Measurements from ENCODE around the gene RFK. TPM values are rescaled to one million over a fixed set of nuclear protein-coding genes. Genes with fewer than 3 reads are reported as not detected.
"Not testable (repeated sequence)": the region's sequence is repeated elsewhere in the genome, so short reads cannot be mapped to it uniquely, and the experiment has no call there.

The RFK gene
- total RNA-seq, 1 experiment from 2014 or later, result 12.0 TPM

DNA sequence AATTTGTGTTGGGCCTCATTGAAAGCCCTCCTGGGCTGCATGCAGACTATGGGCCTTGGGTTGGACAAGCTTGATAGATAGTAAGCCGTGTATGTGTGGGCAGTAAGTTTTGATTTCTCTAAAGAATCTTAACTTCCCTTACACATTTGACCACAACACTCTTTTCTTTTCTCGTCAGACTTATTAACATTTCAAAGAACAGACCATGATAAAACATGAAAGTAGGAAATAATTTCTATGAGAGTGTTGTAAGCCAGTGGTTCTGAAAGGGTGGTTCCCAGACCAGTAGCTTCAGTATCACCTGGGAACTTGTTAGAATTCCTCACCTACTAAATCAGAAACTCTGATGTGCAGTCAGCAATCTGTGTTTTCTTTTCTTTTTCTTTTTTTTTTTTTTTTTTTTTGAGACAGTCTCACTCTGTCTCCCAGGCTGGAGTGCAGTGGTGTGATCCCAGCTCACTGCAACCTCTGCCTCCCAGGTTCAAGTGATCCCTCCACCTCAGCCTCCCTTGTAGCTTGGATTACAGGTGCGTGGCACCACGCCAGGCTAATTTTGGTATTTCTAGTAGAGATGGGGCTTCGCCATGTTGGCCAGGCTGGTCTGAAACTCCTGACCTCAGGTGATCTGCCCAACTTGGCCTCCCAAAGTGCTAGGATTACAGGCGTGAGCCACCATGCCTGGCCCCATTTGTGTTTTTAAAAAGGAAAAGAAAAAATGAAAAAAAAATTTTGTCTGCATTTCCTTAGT, 44.8 kb upstream of the RFK start:
- Histone ChIP-seq H4K20me1 (ENCODE audit: control insufficient read depth, insufficient read depth, insufficient read length) (no peaks in the 10 kb centered on the region), H2BK5ac (ENCODE audit: insufficient read length, low read length) (no peak overlapping the region), H4K5ac (ENCODE audit: insufficient read length, low read depth, low read length) (no peak overlapping the region), H3K4me1 (ENCODE audit: insufficient read depth, low read length) (no peaks in the 10 kb centered on the region), H2AFZ (ENCODE audit: low read length) (no peak overlapping the region), H2AK5ac (ENCODE audit: insufficient read length, low read length) (no peak overlapping the region), H3K9me3 (ENCODE audit: control insufficient read depth, low read depth, low read length) (peaks cover 5% of the 10 kb centered on the region), H2BK120ac (ENCODE audit: low read depth, low read length, poor library complexity, severe bottlenecking) (no peak overlapping the region), H3K23me2 (ENCODE audit: insufficient read length, low read depth, low read length, poor library complexity, severe bottlenecking) (no peaks in the 10 kb centered on the region), H4K91ac (ENCODE audit: insufficient read length, low read depth, low read length) (no peak overlapping the region), H3T11ph (ENCODE audit: low read length) (no peak overlapping the region), H2BK20ac (ENCODE audit: low read depth, low read length, poor library complexity, severe bottlenecking) (no peak overlapping the region), H3K9ac (ENCODE audit: extremely low read depth, insufficient read length, low read length) (no peak overlapping the region), H2BK15ac (ENCODE audit: low read depth, low read length) (no peak overlapping the region), H3K79me1 (ENCODE audit: insufficient read depth, low read depth, low read length, poor library complexity, severe bottlenecking) (no peaks in the 10 kb centered on the region), H3K18ac (ENCODE audit: insufficient read length, low read depth, low read length) (no peak overlapping the region), H3K4me2 (ENCODE audit: insufficient read depth, insufficient read length, low read length) (no peak overlapping the region), H3K79me2 (ENCODE audit: insufficient read depth, low read length) (no peaks in the 10 kb centered on the region), H3K4ac (ENCODE audit: low read depth, low read length) (no peak overlapping the region), H3K27me3 (ENCODE audit: insufficient read depth, low read length) (no peaks in the 10 kb centered on the region), H4K8ac (replicated peaks; ENCODE audit: insufficient read length, low read depth, low read length) (no peak overlapping the region), H3K56ac (ENCODE audit: insufficient read length, low read depth, low read length) (no peak overlapping the region), H3K27ac (ENCODE audit: insufficient read length, low read depth, low read length) (no peak overlapping the region), H2BK12ac (ENCODE audit: insufficient read length, low read depth, low read length) (no peak overlapping the region), H3K23ac (ENCODE audit: insufficient read length, low read depth, low read length) (no peak overlapping the region), H3K14ac (ENCODE audit: insufficient read depth, low read length) (no peak overlapping the region)
- H3K9me3 Mint-ChIP-seq, result peaks cover 16 to 19% of the 10 kb centered on the region in 2 experiments
- no peak for DNase-seq
- TF ChIP-seq CTCF (conservative IDR thresholded peaks at IDR 0.05), result no peak
- 0 out of 2 replicates have a peak, but pooled peaks cover 2% of the 10 kb centered on the region for H3K27me3 Mint-ChIP-seq (ENCODE audit: low read depth)
- peaks cover 2% of the 10 kb centered on the region in 2 experiments; a peak in 2 of 4 replicates for H3K4me1 Mint-ChIP-seq
- H3K4me3 Mint-ChIP-seq, result no peak overlapping the region
- no CpG with 5 or more reads among the region's 6 CpGs for WGBS (ENCODE audit: extremely low coverage, insufficient read length, low lambda C conversion rate)
- no peak overlapping the region for H3K27ac Mint-ChIP-seq
- H3K36me3 Mint-ChIP-seq (ENCODE audit: insufficient read depth in 1 of 3, low read depth in 3 of 3), result peaks cover 2 to 14% (median 10%) of the 10 kb centered on the region in 3 experiments; a peak in 6 of 7 replicates

- H3K4me2 ChIP-seq (ENCODE audit: insufficient read depth, insufficient read length, low read length); H3K27ac ChIP-seq (ENCODE audit: insufficient read length, low read depth, low read length); H3K9me3 Mint-ChIP-seq; H2BK120ac ChIP-seq (ENCODE audit: low read depth, low read length, poor library complexity, severe bottlenecking); H3K4me3 Mint-ChIP-seq; H4K5ac ChIP-seq (ENCODE audit: insufficient read length, low read depth, low read length); DNase-seq; H4K91ac ChIP-seq (ENCODE audit: insufficient read length, low read depth, low read length); H3K4me1 ChIP-seq (ENCODE audit: insufficient read depth, low read length); H2BK5ac ChIP-seq (ENCODE audit: insufficient read length, low read length); H4K8ac ChIP-seq (replicated peaks; ENCODE audit: insufficient read length, low read depth, low read length); H2BK20ac ChIP-seq (ENCODE audit: low read depth, low read length, poor library complexity, severe bottlenecking); H3K23me2 ChIP-seq (ENCODE audit: insufficient read length, low read depth, low read length, poor library complexity, severe bottlenecking); H3K4ac ChIP-seq (ENCODE audit: low read depth, low read length); H3K4me1 Mint-ChIP-seq; H2BK12ac ChIP-seq (ENCODE audit: insufficient read length, low read depth, low read length); H2AK5ac ChIP-seq (ENCODE audit: insufficient read length, low read length); H3K27me3 Mint-ChIP-seq (ENCODE audit: low read depth); H3K79me1 ChIP-seq (ENCODE audit: insufficient read depth, low read depth, low read length, poor library complexity, severe bottlenecking); H3K36me3 Mint-ChIP-seq (ENCODE audit: insufficient read depth in 1 of 3, low read depth in 3 of 3); H3K14ac ChIP-seq (ENCODE audit: insufficient read depth, low read length); H3T11ph ChIP-seq (ENCODE audit: low read length); H3K23ac ChIP-seq (ENCODE audit: insufficient read length, low read depth, low read length); H3K9ac ChIP-seq (ENCODE audit: extremely low read depth, insufficient read length, low read length); H3K27me3 ChIP-seq (ENCODE audit: insufficient read depth, low read length); H3K18ac ChIP-seq (ENCODE audit: insufficient read length, low read depth, low read length); H2AFZ ChIP-seq (ENCODE audit: low read length); H3K79me2 ChIP-seq (ENCODE audit: insufficient read depth, low read length); H4K20me1 ChIP-seq (ENCODE audit: control insufficient read depth, insufficient read depth, insufficient read length); H3K9me3 ChIP-seq (ENCODE audit: control insufficient read depth, low read depth, low read length); H2BK15ac ChIP-seq (ENCODE audit: low read depth, low read length); H3K27ac Mint-ChIP-seq; H3K56ac ChIP-seq (ENCODE audit: insufficient read length, low read depth, low read length): not testable (repeated sequence)
- whole genome bisulfite sequencing (ENCODE audit: extremely low coverage, insufficient read length, low lambda C conversion rate), result no CpG with 5 or more reads among the region's 9 CpGs
These were observed 42.9 kb upstream of the RFK start for GRCh38 chr9:76437017-76437699.
